GM19438 (cell line): ENCODE data around the gene TM4SF18.

Source experiments
- ATAC-seq: cut with Tn5 transposase; IDR thresholded peaks from one replicate; pipeline ENCODE4 v1.9.1; 2021; ENCODE audit warnings: low read depth; ENCODE audit not compliant: unreplicated experiment

The TM4SF18 gene

GRCh38 chr3:149331396-149331795 is 2.0 kb downstream of the TM4SF18 start:
- ATAC-seq = no peak

GRCh38 chr3:149330609-149331331 is 2.7 kb downstream of the TM4SF18 start:
- no peak for ATAC-seq

GRCh38 chr3:149327156-149327555 is 6.3 kb downstream of the TM4SF18 start:
- no peak for ATAC-seq

GRCh38 chr3:149325581-149325980 is 7.9 kb downstream of the TM4SF18 start:
- no peak for ATAC-seq

GRCh38 chr3:149324332-149324731 is 9.1 kb downstream of the TM4SF18 start:
- no peak for ATAC-seq

- ATAC-seq = no peak
Measured at GRCh38 chr3:149321640-149322039, 11.8 kb downstream of the TM4SF18 start.

GRCh38 chr3:149321136-149321535 is 12.3 kb downstream of the TM4SF18 start:
- no peak for ATAC-seq

GRCh38 chr3:149319750-149320149 is 13.7 kb downstream of the TM4SF18 start:
- no peak for ATAC-seq

GRCh38 chr3:149317072-149317471 is 16.4 kb downstream of the TM4SF18 start:
- no peak for ATAC-seq

GRCh38 chr3:149316437-149316836 is 17.0 kb downstream of the TM4SF18 start:
- no peak for ATAC-seq

DNA sequence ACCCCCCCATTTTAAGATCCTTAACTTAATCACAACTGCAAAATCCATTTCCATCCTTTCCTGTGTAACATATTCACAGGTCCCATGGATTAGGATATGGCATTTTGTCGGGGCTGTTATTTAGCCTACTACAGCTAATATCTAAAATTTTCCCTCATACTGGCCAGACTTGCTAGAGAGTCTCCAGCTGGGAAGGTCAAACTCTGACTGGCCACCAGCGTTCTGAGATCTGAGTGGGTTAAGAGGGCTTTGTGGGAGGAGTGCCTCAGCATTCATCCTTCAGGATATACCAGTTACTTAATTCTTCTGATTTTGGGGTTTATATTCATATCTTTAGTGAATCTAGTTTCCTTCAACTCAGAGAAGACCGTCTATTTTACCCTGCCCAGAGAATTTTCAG is 17.7 kb downstream of the TM4SF18 start:
- ATAC-seq = no peak

DNA sequence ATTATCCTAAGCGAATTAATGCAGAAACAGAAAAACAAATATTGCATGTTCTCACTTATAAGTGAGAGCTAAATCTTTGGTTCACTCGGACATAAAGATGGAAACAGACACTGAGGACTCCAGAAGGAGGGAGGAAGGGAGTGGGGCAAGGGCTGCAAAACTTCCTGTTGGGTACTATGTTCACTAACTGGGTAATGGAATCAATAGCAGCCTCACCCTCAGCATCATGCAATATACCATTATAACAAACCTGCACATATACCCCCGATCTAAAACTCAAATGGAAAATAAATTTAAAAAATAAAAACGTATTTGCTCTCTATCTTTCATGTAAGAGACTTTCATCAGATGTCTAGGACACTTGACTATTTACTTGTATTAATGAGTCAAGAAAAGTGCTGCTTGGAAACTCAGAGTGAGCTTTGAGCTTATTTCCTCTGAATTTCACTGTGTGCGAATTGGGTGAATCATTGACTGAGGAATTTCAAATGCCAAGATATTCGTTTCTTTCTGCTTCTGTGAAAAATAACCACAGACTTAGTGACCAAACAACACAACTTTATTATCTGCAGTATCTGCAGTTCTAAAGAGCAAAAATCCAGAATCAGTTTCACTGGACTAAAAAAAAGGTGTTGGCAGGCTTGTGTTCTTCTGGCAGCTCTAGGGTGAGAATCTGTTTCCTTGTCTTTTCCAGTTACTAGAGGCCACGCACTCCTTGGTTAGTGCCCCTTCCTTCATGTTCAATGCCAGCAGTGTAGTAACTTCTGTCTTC is 18.4 kb downstream of the TM4SF18 start:
- no peak for ATAC-seq

DNA sequence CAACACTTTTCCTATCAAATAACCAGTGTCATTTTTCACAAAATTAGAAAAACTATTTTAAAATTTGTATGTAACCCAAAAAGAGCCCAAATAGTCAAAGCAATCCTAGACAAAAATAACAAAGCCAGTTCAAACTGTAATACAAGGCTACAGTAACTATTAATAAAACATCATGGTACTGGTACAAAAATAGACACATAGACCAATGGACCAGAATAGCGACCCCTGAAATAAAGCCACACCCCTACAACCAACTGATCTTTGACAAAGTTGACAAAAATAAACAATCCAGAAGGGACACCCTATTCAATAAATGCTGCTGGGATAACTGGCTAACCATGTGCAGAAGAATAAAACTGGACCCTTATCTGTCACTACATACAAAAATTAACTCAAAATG is 19.9 kb downstream of the TM4SF18 start:
- no peak for ATAC-seq

DNA sequence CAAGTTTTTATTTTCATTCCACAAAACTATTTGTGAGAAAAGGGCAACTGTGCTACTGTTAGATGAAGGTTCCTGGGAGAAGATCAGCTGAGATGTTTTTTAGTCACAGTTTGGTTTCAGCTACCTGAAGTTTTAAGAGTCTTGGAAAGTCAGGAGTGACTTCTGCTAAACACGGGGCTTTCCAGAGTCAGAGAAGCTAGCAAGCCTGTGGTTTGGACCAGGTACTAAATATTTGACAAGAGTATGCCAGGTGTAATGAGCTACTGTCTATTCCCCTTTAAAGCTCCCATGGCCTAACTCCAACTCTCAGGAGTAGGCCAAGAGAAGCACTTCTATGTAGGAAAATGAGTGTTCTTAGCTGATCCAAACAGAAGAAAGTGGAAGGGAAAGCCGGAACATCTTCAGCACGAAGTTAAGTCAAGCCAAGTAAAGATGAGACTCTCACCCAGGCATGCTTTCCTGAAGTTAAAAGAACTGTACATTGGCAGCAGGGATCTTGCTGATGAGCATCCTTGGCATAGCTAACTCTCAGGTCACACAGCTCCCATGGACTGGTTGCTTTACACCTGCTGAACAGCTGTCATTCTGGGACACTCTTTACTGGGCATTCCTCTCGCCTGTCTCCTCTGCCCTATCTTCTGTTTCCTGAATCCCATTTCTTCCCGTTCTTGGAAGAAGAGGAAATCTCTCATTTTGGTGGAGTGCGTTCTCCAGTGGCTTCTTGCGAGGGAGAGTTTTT is 22.5 kb downstream of the TM4SF18 start:
- ATAC-seq = no peak

- no peak for ATAC-seq
Measured at GRCh38 chr3:149307435-149307783, 26.0 kb downstream of the TM4SF18 start.

GRCh38 chr3:149306751-149307434 is 26.5 kb downstream of the TM4SF18 start:
- no peak for ATAC-seq

DNA sequence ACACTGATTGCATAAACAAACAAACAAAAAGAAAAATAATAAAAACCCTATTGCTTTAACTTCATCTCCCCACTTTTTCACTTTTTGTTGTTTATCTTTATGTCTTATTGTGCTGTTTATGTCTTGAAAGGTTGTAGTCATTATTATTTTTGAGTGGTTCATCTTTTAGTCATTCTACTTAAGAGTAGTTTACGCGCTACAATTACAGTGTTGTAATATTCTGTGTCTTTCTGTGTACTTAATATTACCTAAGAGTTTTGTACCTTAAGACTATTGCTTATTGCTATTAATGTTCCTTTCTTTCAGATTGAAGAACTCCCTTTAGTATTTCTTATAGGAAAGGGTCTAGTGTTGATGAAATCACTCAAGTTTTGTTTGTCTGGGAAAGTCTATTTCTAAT is 28.1 kb downstream of the TM4SF18 start:
- no peak for ATAC-seq

DNA sequence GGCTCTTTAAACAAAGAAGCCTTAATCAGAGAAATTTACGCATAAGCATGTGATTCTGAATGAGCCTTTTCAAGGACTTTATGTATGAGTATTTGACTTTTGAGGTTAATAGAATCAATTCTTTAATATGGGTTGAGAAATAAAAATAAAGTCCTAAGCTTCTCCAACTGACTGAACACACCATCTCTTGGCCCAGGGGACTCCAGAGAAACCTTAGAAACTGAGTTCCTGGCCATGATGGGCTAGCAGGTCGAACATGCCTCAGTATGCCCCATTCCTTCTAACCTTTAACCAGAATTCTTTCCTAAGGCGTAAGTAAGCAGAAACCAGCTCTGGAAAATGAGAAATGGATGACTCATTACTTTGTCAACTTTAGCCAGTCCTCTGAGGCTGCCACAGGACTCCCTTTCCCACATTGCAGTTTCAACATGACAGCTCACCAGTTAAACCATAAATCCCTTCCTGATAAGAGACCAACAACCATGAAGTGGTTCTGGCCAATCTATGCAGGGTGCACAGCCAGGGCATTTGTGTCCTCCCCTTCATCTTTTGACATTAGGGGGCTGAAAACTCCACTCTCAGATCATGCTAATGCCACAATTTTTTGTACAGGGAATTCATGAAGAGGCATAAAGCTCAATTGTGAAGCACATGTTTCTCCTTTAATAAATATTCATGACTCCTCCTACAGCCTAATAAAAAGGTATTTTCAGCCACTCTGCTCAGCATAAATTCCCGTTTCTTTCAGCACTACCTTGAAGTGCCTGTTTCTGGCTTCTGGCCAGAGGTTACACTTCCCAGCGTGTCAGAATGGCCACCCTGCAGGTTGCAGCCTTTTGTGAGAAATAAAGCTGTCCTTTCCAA is 33.3 kb downstream of the TM4SF18 start:
- ATAC-seq = peak; percentile 64

GRCh38 chr3:149296972-149297371 is 36.5 kb downstream of the TM4SF18 start:
- no peak for ATAC-seq

DNA sequence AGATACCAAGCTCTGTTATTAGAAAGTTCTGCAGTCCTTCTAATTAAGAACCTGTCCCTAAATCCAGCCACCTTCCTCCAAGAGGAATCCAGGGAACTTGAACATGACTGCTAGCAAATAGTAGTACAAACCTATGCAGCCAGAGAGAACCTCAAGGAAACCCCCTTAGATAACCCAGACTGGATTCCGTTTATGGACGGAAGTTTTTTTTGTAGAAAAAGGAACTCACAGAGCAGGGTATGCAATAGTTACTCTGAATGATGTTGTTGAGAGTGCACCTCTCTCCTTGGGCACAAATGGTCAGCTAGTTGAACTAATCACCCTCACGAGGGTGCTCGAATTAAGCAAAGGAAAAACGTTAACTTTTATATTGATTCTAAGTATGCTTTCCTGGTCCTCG is 40.8 kb downstream of the TM4SF18 start:
- ATAC-seq = no peak
